IPS DF 19.7 (cell line): ENCODE data around the gene STK25.
"Not testable (repeated sequence)": the region's sequence is repeated elsewhere in the genome, so short reads cannot be mapped to it uniquely, and the experiment has no call there.

Experiments
- DNase-seq: peaks from one replicate; pipeline ENCODE4 v3.0.0-alpha.2; 2013; ENCODE audit warnings: low read depth, low spot score

STK25 gene

DNA sequence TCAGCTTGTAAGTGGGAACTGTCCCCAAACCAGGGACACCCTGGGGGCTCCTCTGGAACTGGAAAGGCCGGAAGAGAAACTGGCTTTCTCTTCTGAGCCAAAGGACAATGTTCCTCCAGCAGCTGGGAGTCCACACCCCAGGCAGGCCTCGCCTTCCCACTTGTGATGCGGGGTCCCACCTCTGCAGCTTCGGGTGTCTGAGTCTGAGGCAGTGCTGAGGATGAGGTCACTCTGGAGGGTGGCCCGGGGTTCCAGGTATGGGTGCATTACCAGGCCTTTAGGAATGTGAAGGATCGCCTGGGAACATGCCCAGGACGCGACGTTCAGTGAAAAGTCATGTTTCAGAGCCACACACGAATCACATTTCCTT, 32.0 kb upstream of the STK25 start:
- no peak for DNase-seq

- no peak for DNase-seq
Measured at GRCh38 chr2:241539616-241540374, 31.4 kb upstream of the STK25 start.

DNA sequence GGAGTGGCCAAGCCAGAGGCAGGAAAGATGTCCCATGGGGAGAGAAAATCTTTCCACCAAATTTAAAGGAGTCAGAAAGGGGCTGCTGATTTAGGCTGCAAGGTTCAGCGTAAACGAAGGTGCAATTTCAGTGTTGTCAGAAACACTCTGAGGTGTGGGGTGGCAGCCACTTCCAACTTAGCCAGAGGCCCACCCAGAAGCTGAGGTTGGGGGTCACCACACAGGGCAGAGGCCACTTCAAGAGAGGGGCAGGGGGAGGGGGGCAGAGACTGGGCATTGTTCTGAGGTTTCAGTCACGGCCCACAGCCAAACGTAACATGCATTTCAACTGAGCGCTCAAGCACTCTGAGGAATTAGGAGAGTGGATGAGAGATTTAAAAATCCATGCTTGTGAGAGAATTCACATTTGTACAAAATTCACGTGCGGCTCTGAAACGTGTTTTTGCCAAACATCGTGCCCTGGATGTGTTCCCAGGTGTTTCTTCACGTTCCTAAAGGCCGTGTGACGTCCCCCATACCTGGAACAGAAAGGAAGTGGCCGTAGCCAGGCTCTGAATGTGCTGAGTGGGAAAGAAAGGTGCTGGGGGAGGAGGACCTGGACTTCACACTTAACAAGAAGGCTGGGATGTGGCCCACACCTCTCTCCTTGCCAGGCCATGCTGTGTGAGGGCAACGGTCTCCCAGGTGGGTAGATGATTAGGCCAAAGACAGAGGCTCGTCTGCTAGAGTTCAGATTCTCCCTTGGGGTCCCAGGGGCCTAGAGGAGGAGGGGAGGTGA, 30.6 kb upstream of the STK25 start:
- DNase-seq: no peak

- no peak for DNase-seq
Measured at GRCh38 chr2:241535871-241536655, 27.7 kb upstream of the STK25 start.

GRCh38 chr2:241534701-241535375, 26.5 kb upstream of the STK25 start:
- no peak for DNase-seq

DNA sequence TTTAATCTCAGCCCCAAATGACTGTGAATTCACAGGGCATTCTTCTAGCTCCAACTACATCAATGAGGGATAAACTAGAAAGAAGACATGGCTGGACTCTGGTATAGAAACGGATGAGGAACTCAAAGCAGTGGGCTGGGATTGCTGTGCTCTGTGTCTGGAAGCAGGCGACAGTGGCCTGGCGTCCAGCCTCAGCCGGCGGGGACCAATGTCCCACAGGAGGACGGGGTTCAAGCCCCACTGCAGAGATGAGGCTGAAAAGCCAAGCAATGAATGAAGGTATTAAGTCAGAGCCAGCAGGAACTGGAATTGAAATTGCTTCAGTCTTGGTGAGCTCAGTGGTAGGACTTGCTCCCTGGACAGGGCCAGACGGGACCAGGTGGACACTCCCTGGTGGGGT, 25.9 kb upstream of the STK25 start:
- DNase-seq: no peak

- no peak for DNase-seq
Measured at GRCh38 chr2:241532733-241533601, 24.6 kb upstream of the STK25 start.

DNA sequence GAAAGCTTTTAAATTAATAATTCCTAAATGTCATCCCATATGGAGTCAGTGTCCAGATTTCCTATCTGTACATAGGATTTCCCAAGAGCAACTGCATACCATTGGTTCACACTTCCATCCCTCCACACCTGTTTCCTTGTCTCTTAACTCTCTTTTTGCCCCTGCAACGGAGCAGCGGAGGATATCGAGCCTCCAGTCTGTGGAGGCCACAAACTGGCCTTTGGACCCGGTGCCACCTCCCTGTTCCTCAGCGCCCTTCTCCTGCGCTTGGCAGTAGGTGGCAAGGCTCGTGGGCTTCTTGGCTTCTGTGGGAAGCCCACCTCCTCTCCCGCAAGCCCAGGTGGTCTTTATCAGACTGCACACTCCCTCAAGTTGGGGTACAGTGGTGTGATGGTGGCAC, 23.8 kb upstream of the STK25 start:
- DNase-seq: no peak

GRCh38 chr2:241531161-241531722, 22.9 kb upstream of the STK25 start:
- DNase-seq: no peak

DNA sequence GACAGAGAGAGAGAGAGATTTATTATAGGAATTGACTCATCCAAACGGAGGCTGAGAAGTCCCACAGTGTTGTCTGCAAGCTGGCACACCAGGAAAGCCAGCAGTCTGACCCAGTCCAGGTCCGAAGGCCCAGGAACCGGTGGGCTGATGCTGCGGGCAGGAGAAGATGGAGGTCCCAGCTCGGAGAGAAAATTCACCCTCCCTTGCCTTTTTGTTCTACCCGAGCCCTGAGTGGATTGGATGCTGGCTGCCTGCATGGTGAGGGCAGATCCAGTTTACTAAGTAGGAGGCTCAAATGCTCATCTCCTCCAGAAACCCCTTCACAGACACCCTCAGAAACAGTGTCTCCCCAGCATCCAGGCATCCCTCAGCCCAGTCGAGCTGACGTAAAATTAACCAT, 22.2 kb upstream of the STK25 start:
- DNase-seq: no peak

- not testable (repeated sequence) for DNase-seq
Measured at GRCh38 chr2:241525818-241526780, 17.7 kb upstream of the STK25 start.

DNA sequence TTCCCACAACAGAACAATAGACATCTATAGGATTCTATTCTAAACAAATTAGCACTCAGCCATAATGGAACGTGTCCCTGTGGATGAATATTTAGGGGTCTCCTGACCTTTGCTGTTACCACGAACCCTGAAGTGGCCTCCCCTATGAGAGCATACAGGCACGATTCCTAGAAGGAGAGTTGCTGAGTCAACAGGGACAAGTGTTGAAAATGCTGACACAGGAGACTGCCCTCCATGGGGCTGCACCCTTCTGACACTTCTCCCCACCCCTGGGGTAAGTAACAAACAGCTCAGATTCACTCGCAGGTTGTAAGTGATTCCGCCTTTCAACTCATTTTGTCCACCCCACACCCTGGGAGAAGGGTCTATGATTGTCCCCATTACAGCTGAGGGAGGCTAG, 14.1 kb upstream of the STK25 start:
- DNase-seq: no peak

DNA sequence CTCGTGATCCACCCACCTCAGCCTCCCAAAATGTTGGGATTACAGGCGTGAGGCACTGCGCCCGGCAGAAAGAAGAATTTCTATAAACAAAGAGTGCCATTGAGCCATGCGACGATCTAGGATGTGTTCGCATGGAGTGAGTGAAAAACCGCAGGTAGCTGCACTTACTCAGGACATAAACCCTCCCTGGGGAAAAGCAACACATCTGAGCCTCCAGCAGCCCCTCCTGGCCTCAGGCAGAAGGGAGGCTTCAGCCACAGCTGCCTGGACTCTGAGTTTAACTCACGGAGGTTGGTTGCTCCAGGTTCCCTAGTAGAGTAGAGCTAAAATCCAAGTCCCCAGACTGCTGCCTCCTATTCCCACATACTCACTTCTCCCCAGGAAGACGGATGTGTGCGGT, 11.3 kb upstream of the STK25 start:
- no peak for DNase-seq

GRCh38 chr2:241517297-241517696, 8.9 kb upstream of the STK25 start:
- DNase-seq: no peak

GRCh38 chr2:241516520-241516965, 8.2 kb upstream of the STK25 start:
- DNase-seq: no peak

- DNase-seq: no peak
Measured at GRCh38 chr2:241514986-241515737, 6.8 kb upstream of the STK25 start.

DNA sequence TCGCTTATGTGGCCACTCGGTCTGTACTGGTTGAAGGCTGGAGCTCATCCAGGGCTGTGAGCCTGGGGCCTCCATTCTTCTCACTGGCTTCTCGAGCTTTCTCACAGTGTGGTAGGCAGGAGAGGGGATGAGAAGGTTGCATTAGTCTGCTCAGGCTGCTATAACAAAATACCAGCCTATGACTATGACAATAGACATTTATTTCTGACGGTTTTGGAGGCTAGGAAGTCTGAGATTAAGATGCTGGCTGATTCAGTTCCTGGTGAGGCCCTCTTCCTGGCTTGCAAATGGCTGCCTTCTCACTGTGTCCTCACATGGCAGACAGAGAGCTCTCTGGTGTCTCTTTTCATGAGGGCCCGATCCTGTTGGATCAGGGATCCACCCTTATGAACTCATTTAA, 6.2 kb upstream of the STK25 start:
- DNase-seq: no peak

DNA sequence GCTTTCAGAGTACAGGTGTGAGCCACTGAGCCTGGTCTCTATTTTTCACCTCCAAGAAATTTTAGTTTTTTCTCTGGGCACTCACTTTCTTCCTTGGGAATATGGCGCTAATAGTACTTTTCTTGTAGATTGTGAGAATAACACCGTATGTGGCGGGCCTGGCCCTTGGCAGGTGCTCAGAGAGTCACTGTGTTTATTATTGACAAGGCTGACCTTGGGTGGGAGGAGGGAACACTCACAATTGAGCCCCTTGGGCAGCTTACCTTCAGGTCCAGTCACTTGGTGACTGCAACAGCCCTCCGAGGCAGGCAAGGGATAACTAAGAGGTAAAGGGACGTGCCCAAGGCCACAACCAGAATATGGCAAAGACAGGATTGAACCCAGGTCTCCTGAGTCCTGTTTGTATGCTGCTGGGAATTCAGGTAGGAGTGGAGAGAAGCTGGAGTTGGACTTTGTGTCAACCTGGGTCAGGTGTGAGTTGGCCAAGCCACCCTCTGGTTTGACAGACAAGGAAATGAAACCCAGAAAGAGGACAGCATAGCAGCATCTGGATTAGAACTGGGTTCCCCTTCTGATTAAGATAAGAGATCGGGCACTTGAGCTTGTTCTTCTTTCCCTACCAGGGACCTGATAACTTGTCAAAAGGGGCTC, 2.8 kb upstream of the STK25 start:
- no peak for DNase-seq
